Ovary (tissue), 9 donors: Measurements from ENCODE around the gene LRRC61. TPM values are rescaled to one million over a fixed set of nuclear protein-coding genes. Genes with fewer than 3 reads are reported as not detected.

Source experiments
- DNase-seq, 5 donors: peaks; one replicate each; pipeline ENCODE4 v3.0.0-alpha.2; 2019 to 2020
- H3K27ac ChIP-seq, 2 donors: fragments of 200-600 bp; one replicate each; pipeline versions ENCODE4 v1.5.1 to v1.8.0; 2019 to 2022
- H3K27me3 ChIP-seq: fragments of 200-600 bp; one replicate; pipeline ENCODE4 v1.8.0; 2022
- H3K36me3 ChIP-seq: fragments of 200-600 bp; sonication (generic); one replicate; pipeline ENCODE4 v1.5.1; 2019
- H3K4me1 ChIP-seq: one replicate; pipeline ENCODE4 v1.8.1; 2013; ENCODE audit warnings: mild to moderate bottlenecking, moderate library complexity; ENCODE audit not compliant: insufficient read depth
- H3K4me3 ChIP-seq: fragments of 200-600 bp; sonication (generic); one replicate; pipeline ENCODE4 v1.5.1; 2017
- H3K9me3 ChIP-seq, 2 donors: fragments of 200-600 bp in 1 of 2; sonication (generic) in 1 of 2; one replicate each; pipeline versions ENCODE4 v1.5.1 to v1.8.1; 2013 to 2019; ENCODE audit warnings: mild to moderate bottlenecking in 1 of 2, moderate library complexity in 1 of 2
- EP300 ChIP-seq: sonication (generic); formaldehyde crosslinking; IDR thresholded peaks from one replicate; pipeline ENCODE4 v1.6.1; 2017; ENCODE audit warnings: antibody characterized with exemption
- POLR2A ChIP-seq: fragments of 450-650 bp; IDR thresholded peaks from one replicate; pipeline ENCODE4 v1.6.1; 2017; ENCODE audit warnings: antibody characterized with exemption, mild to moderate bottlenecking, moderate library complexity
- WGBS, 3 donors: extraction: QIAGEN DNeasy Blood & Tissue Kit in 1 of 3; methylation state at CpG; one replicate each; pipeline versions ENCODE4 v1.1.5 to v1.1.7; 2013 to 2017; 5-methylcytosine and 5-hydroxymethylcytosine counted together
- intact Hi-C, 4 donors: fragments of 100-400 bp; cut with DNase I; formaldehyde crosslinking; loops; one replicate each; pipeline versions ENCODE4 v1.11.0 to v1.15.1; 2022 to 2023
- polyA plus RNA-seq, 2 donors: library from polyadenylated mRNA; stranded (reverse); fragments of 200-250 nt in 1 of 2; fragments of 350-450 nt in 1 of 2; fragmentation: Illumina TruSeq in 1 of 2; extraction: RNeasy Lipid Tissue Mini Kit (QIAGEN cat#74804) in 1 of 2; gene quantifications; one replicate each; pipeline ENCODE4 v1.2.3, GENCODE V29; 2013 to 2014
- total RNA-seq, 7 donors: library from RNA; depleted of rRNA in 2 of 7; stranded (reverse); fragments of >200 nt in 2 of 7; fragmentation: NEBNext Ultra II Directional in 3 of 7; extraction: Animal tissue kit (Norgen Biotek cat#: 25700) in 3 of 7; gene quantifications; one replicate each; pipeline versions ENCODE4 v1.1.0 to v1.2.4, GENCODE V29; 2016 to 2023
- TF ChIP-seq, protein P1 (sequence below), 3 donors: fragments of 450-650 bp in 2 of 3; fragments of 200-600 bp in 1 of 3; IDR thresholded peaks; one replicate each; pipeline versions ENCODE4 v1.5.1 to v1.8.0; 2016 to 2022; ENCODE audit warnings: antibody characterized with exemption in 3 of 3, mild to moderate bottlenecking in 1 of 3
- donor health status: DM: no; HTN: no; CAD: no; lungs with moderate emphysema.
- donor health status: DM: no; HTN: no; CAD: no.
- donor health status: Bipolar disorder and iron deficiency.
- donor health status: DM: yes; HTN: yes; CAD: no.
- donor health status: DM: no; HTN: no; CAD: no.
- donor health status: DM: yes; HTN: yes; CAD: no.

Gene LRRC61
- total and polyA plus RNA-seq, 9 donors: 3.0 to 34.9 (median 25.2) TPM

DNA sequence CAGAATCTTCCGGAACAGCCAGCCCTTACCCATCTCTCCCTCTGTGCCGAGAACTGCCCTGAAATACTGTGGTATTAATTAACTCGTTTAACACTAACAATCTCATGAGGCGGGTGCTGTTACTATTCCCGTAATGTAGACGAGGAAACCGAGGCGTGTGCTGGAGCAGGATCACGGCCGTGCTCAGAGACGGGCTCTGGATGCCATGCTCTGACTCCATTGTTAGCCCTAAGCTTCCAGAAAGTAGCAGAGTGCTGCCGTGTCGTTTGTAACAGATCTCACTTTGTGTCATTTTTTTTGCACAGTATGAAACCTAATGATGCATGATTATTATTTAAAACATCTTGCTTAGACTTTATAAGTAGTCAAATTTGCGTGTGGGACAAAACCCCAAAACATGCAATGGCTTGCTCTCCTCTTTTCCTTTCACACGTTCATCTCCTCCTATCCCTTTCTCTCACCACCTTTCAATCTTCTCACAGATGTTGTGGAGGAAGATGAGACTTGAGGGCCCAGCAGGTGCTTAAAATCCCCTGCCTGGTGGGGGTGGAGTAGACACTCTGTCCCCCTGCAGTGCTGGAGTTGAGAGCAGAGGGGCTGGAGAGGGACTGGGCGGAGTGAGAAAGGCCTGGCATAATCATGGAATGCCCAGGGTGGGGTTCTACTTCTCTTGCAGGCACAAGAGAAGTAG is 672 bp downstream of the LRRC61 start:
- intact Hi-C loops: no loop called here
- Histone ChIP-seq H3K27me3 (no peaks in the 10 kb centered on the region), H3K4me1 (peaks cover 10% of the 10 kb centered on the region), H3K9me3 (no peaks in the 10 kb centered on the region), H3K27ac (peak overlapping the region; percentile 90 to 92), H3K4me3 (peak overlapping the region; percentile 74), H3K36me3 (no peaks in the 10 kb centered on the region)
- peak in 1 of 5 donors; percentile 25 for DNase-seq
- TF ChIP-seq POLR2A (no peak), EP300 (no peak)
- TF ChIP-seq, protein P1, sequence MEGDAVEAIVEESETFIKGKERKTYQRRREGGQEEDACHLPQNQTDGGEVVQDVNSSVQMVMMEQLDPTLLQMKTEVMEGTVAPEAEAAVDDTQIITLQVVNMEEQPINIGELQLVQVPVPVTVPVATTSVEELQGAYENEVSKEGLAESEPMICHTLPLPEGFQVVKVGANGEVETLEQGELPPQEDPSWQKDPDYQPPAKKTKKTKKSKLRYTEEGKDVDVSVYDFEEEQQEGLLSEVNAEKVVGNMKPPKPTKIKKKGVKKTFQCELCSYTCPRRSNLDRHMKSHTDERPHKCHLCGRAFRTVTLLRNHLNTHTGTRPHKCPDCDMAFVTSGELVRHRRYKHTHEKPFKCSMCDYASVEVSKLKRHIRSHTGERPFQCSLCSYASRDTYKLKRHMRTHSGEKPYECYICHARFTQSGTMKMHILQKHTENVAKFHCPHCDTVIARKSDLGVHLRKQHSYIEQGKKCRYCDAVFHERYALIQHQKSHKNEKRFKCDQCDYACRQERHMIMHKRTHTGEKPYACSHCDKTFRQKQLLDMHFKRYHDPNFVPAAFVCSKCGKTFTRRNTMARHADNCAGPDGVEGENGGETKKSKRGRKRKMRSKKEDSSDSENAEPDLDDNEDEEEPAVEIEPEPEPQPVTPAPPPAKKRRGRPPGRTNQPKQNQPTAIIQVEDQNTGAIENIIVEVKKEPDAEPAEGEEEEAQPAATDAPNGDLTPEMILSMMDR (IDR thresholded peaks at IDR 0.05): no peak
- WGBS, 3 donors: 13% methylated on average over 16 of the region's 16 CpGs

DNA sequence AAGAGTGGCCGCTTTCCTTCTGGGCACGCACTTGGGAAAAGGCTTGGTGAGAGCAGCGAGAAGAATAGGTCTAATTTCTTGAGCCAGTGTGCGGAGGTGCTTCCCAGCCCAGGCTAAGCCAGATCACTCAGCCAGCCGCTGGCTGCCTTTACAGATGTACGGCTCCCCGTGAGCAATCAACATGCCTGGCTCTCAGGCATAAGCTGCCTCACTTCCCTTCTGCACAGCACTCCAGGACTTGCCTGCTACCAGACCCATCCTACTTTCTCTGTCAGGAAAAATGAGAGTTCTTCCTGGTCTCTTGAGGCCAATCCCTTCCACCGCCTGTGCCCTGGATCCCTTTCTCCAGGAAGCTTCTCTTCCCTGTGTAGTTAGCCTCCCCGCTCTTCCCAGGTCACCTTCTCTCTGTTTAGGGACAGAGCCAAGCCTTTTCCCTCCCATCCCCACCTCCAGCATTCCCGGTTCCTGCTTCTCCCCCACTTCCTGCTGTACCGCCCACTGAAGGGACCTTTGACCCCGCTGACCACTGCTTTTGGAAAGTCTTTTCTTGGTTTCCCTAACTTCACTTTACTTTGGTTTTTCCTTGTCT is 1.3 kb downstream of the LRRC61 start:
- peak overlapping the region; percentile 74 for H3K4me3 ChIP-seq

DNA sequence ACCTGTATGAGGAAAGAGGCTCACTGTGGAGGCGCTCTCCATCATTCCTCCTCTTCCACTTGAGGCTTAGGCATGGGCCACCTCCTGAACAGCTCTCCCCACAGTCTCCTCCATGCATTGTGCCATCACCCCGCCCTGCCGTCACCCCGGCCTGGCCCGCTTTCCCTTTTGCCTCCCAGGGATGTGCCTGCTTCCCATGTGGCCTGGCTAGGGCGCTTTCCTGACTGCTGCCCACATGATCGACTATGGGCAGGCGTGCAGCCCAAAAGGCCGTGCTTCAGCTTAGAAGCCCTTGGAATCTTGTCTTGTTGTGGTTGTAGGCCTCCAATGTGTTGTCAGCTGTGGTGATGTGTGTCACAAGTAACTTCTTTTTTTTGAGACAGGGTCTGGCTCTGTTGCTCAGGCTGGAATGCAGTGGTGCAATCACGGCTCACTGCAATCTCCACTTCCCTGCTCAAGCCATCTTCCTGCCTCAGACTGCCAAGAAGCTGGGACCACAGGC is 2.0 kb downstream of the LRRC61 start:
- TF ChIP-seq, protein P1 (IDR thresholded peaks at IDR 0.05): no peak
- no peak for TF ChIP-seq POLR2A
- TF ChIP-seq EP300: no peak
- Histone ChIP-seq H3K36me3 (no peaks in the 10 kb centered on the region), H3K27me3 (no peaks in the 10 kb centered on the region), H3K4me1 (peaks cover 10% of the 10 kb centered on the region), H3K27ac (no peak overlapping the region), H3K4me3 (no peak overlapping the region), H3K9me3 (no peaks in the 10 kb centered on the region)
- 88 to 92% (median 92%) methylated on average over 10 of the region's 10 CpGs for WGBS, 3 donors
- intact Hi-C loops: no loop called here
- DNase-seq: peak in 2 of 5 donors; percentile 20 to 39

More for the DNA sequence above, 1.3 kb downstream of the LRRC61 start:
- Histone ChIP-seq H3K36me3 (no peaks in the 10 kb centered on the region), H3K9me3 (no peaks in the 10 kb centered on the region), H3K27ac (peak overlapping the region; percentile 36 to 90), H3K27me3 (no peaks in the 10 kb centered on the region), H3K4me1 (peaks cover 10% of the 10 kb centered on the region)
- 28 to 40% (median 34%) methylated on average over 12 of the region's 12 CpGs for WGBS, 3 donors
- peak in 3 of 5 donors; percentile 42 to 44 (median 42) for DNase-seq
- intact Hi-C loops: no loop called here
- TF ChIP-seq, protein P1 (IDR thresholded peaks at IDR 0.05): no peak
- TF ChIP-seq POLR2A (no peak), EP300 (no peak)

DNA sequence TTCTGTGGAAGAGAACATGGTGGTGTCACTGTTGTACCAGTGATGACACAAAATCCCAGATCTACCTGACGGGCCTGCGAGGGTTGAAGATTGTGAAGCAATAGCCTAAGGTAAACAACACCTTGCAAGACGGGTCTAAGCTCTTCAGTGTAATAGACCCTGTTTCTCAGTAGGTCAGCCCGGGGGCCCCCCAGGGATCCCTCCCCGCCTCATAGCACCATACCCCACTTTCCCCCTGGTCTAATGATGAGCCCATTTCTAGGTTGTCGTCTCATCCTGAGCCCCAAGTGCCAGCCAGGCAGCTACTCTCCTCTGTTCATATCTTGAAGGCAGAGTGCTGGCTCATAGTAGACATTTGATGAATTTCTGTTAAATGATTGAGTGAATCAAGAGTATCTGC is 2.7 kb downstream of the LRRC61 start:
- Histone ChIP-seq H3K27me3 (no peaks in the 10 kb centered on the region), H3K9me3 (no peaks in the 10 kb centered on the region), H3K4me1 (peaks cover 10% of the 10 kb centered on the region), H3K4me3 (no peak overlapping the region), H3K27ac (no peak overlapping the region), H3K36me3 (no peaks in the 10 kb centered on the region)
- DNase-seq: no peak
- intact Hi-C loops: no loop called here
- whole genome bisulfite sequencing, 3 donors: 93 to 96% (median 96%) methylated on average over 6 of the region's 6 CpGs
- TF ChIP-seq, protein P1 (IDR thresholded peaks at IDR 0.05): no peak
- TF ChIP-seq POLR2A: no peak
- no peak for TF ChIP-seq EP300
